HEK293 (cell line): Measurements from ENCODE around the gene TNFRSF21.

Experiments used
- BCL11A ChIP-seq: fragments of 450-650 bp; formaldehyde crosslinking; IDR thresholded peaks from 2 replicates; pipeline ENCODE4 v1.5.1; 2016; ENCODE audit warnings: low read depth, missing biosample characterization, missing genetic modification characterization
- FEZF1 ChIP-seq: fragments of 450-650 bp; formaldehyde crosslinking; IDR thresholded peaks from 2 replicates; pipeline ENCODE4 v1.5.1; 2016; ENCODE audit warnings: missing biosample characterization, missing genetic modification characterization
- KLF7 ChIP-seq: fragments of 450-650 bp; formaldehyde crosslinking; IDR thresholded peaks from 2 replicates; pipeline ENCODE4 v1.5.1; 2016; ENCODE audit warnings: missing biosample characterization, missing genetic modification characterization, borderline replicate concordance
- OSR2 ChIP-seq: fragments of 450-650 bp; formaldehyde crosslinking; IDR thresholded peaks from 2 replicates; pipeline ENCODE4 v1.5.1; 2016; ENCODE audit warnings: missing biosample characterization, missing genetic modification characterization
- PRDM10 ChIP-seq: fragments of 450-650 bp; formaldehyde crosslinking; IDR thresholded peaks from 2 replicates; pipeline ENCODE4 v1.5.1; 2016; ENCODE audit warnings: missing biosample characterization, missing genetic modification characterization
- SETDB1 ChIP-seq: IDR thresholded peaks from one replicate; pipeline ENCODE4 v1.6.1; 2017; ENCODE audit warnings: mild to moderate bottlenecking, low read length, moderate library complexity, mixed read lengths; ENCODE audit not compliant: insufficient read length
- TCF7L2 ChIP-seq: IDR thresholded peaks from 2 replicates; pipeline ENCODE4 v1.6.1; 2011; ENCODE audit warnings: low read depth, mild to moderate bottlenecking, inconsistent platforms, low read length, moderate library complexity, borderline replicate concordance
- TSHZ1 ChIP-seq: fragments of 450-650 bp; formaldehyde crosslinking; IDR thresholded peaks from 2 replicates; pipeline ENCODE4 v1.5.1; 2016; ENCODE audit warnings: missing biosample characterization, missing genetic modification characterization, borderline replicate concordance
- ZBTB8A ChIP-seq: fragments of 450-650 bp; formaldehyde crosslinking; IDR thresholded peaks from 2 replicates; pipeline ENCODE4 v1.5.1; 2016; ENCODE audit warnings: missing biosample characterization, missing genetic modification characterization
- ZNF10 ChIP-seq: fragments of 450-650 bp; formaldehyde crosslinking; IDR thresholded peaks from 2 replicates; pipeline ENCODE4 v1.5.1; 2017; ENCODE audit warnings: missing biosample characterization, missing genetic modification characterization
- ZNF223 ChIP-seq: fragments of 450-650 bp; formaldehyde crosslinking; IDR thresholded peaks from 2 replicates; pipeline ENCODE4 v1.5.1; 2016; ENCODE audit warnings: missing biosample characterization, missing genetic modification characterization
- ZNF274 ChIP-seq, 2 experiments: fragments of 200-500 bp in 1 of 2; fragments of 450-650 bp in 1 of 2; sonication (Bioruptor generic) in 1 of 2; formaldehyde crosslinking in 1 of 2; IDR thresholded peaks; 2 replicates each; pipeline versions ENCODE4 v1.5.1 to v1.6.1; 2014 to 2016; ENCODE audit warnings: borderline replicate concordance in 1 of 2, inconsistent platforms in 1 of 2, low read length in 1 of 2, missing biosample characterization in 1 of 2, missing genetic modification characterization in 1 of 2
- ZNF292 ChIP-seq: fragments of 450-650 bp; formaldehyde crosslinking; IDR thresholded peaks from 2 replicates; pipeline ENCODE4 v1.5.1; 2016; ENCODE audit warnings: low read depth, missing biosample characterization, missing genetic modification characterization, borderline replicate concordance
- ZNF341 ChIP-seq: fragments of 450-650 bp; formaldehyde crosslinking; IDR thresholded peaks from 2 replicates; pipeline ENCODE4; 2016; ENCODE audit warnings: low read depth, missing biosample characterization, missing genetic modification characterization
- ZNF362 ChIP-seq: fragments of 450-650 bp; formaldehyde crosslinking; IDR thresholded peaks from 2 replicates; pipeline ENCODE4 v1.5.1; 2016; ENCODE audit warnings: missing biosample characterization, missing genetic modification characterization
- ZNF473 ChIP-seq: fragments of 450-650 bp; formaldehyde crosslinking; IDR thresholded peaks from 2 replicates; pipeline ENCODE4 v1.5.1; 2017; ENCODE audit warnings: missing biosample characterization, missing genetic modification characterization
- ZNF518A ChIP-seq: fragments of 450-650 bp; formaldehyde crosslinking; conservative IDR thresholded peaks from 2 replicates; pipeline ENCODE4 v1.5.1; 2016; ENCODE audit warnings: low read depth, missing biosample characterization, missing genetic modification characterization
- ZNF560 ChIP-seq: fragments of 450-650 bp; formaldehyde crosslinking; IDR thresholded peaks from 2 replicates; pipeline ENCODE4 v1.5.1; 2017; ENCODE audit warnings: missing biosample characterization, missing genetic modification characterization, borderline replicate concordance
- ZNF660 ChIP-seq: fragments of 450-650 bp; IDR thresholded peaks from 2 replicates; pipeline ENCODE4 v1.5.1; 2018; ENCODE audit warnings: missing biosample characterization, mild to moderate bottlenecking, missing genetic modification characterization
- ZNF747 ChIP-seq: fragments of 450-650 bp; formaldehyde crosslinking; IDR thresholded peaks from 2 replicates; pipeline ENCODE4 v1.5.1; 2016; ENCODE audit warnings: missing biosample characterization, missing genetic modification characterization
- ZNF776 ChIP-seq: fragments of 450-650 bp; formaldehyde crosslinking; IDR thresholded peaks from 2 replicates; pipeline ENCODE4 v1.5.0; 2017; ENCODE audit warnings: missing biosample characterization, missing genetic modification characterization, borderline replicate concordance
- ZXDB ChIP-seq: fragments of 450-650 bp; formaldehyde crosslinking; IDR thresholded peaks from 2 replicates; pipeline ENCODE4 v1.5.1; 2016; ENCODE audit warnings: missing biosample characterization, missing genetic modification characterization
- TF ChIP-seq, protein P1 (sequence below): fragments of 450-650 bp; formaldehyde crosslinking; IDR thresholded peaks from 2 replicates; pipeline ENCODE4 v1.5.1; 2016; ENCODE audit warnings: missing biosample characterization, missing genetic modification characterization

Gene TNFRSF21

GRCh38 chr6:47235964-47236760, 73.5 kb downstream of the TNFRSF21 start (continued):
- 0 out of 2 replicates have a peak, but pooled peaks have one; percentile 26 for TF ChIP-seq ZNF518A (tag by site-specific recombination)
- TF ChIP-seq ZNF660 (tag by site-specific recombination), result 0 out of 2 replicates have a peak, but pooled peaks have one; percentile 36
- no peak for TF ChIP-seq ZNF274 (IDR thresholded peaks at IDR 0.05; ENCODE audit: low read length)
- no peak for TF ChIP-seq ZNF274 (tag by site-specific recombination; IDR thresholded peaks at IDR 0.05; ENCODE audit: borderline replicate concordance)
- TF ChIP-seq ZNF776 (tag by site-specific recombination), result no peak
- peak; percentile 31; the same call in 1 of the 2 replicates for TF ChIP-seq ZNF362 (tag by site-specific recombination)
- no peak for TF ChIP-seq SETDB1
- no peak for TF ChIP-seq BCL11A (tag by site-specific recombination)
- peak; percentile 88 for TF ChIP-seq TCF7L2
- TF ChIP-seq, protein P1, sequence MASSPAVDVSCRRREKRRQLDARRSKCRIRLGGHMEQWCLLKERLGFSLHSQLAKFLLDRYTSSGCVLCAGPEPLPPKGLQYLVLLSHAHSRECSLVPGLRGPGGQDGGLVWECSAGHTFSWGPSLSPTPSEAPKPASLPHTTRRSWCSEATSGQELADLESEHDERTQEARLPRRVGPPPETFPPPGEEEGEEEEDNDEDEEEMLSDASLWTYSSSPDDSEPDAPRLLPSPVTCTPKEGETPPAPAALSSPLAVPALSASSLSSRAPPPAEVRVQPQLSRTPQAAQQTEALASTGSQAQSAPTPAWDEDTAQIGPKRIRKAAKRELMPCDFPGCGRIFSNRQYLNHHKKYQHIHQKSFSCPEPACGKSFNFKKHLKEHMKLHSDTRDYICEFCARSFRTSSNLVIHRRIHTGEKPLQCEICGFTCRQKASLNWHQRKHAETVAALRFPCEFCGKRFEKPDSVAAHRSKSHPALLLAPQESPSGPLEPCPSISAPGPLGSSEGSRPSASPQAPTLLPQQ (tag by site-specific recombination), result peak; percentile 50; the same call in 1 of the 2 replicates
- TF ChIP-seq ZBTB8A (tag by site-specific recombination), result peak; percentile 32; the same call in 1 of the 2 replicates
- TF ChIP-seq OSR2 (tag by site-specific recombination), result peak; percentile 83
- peak; percentile 49; the same call in 1 of the 2 replicates for TF ChIP-seq ZNF10 (tag by site-specific recombination)
- TF ChIP-seq ZXDB (tag by site-specific recombination), result peak; percentile 78
- TF ChIP-seq PRDM10, result peak; percentile 71
- no peak for TF ChIP-seq ZNF223 (tag by site-specific recombination)
- peak; percentile 49; the same call in 1 of the 2 replicates for TF ChIP-seq ZNF341 (tag by site-specific recombination)
- peak; percentile 95 for TF ChIP-seq FEZF1 (tag by site-specific recombination)
- peak; percentile 51; the same call in 1 of the 2 replicates for TF ChIP-seq TSHZ1 (tag by site-specific recombination)
- no peak for TF ChIP-seq ZNF473 (tag by site-specific recombination)
- no peak for TF ChIP-seq KLF7 (tag by site-specific recombination)
- TF ChIP-seq ZNF292 (tag by site-specific recombination), result no peak
- no peak for TF ChIP-seq ZNF560 (tag by site-specific recombination)
- no peak for TF ChIP-seq ZNF747 (tag by site-specific recombination)
